MCF 10A (cell line): Measurements from ENCODE around the gene SGK1. TPM values are rescaled to one million over a fixed set of nuclear protein-coding genes. Genes with fewer than 3 reads are reported as not detected.

Experiments
- BruUV-seq: library from RNA; stranded (reverse); fragments of 400-500 nt; replicated peaks from 2 replicates; lab custom pipeline; 2021; lab: Mats Ljungman, UMichigan
- CTCF ChIA-PET: fragments of 300-600 bp; sonication (Branson Sonifier 250); formaldehyde crosslinking; extraction: SDS; loops from one replicate; lab custom pipeline; 2021; ENCODE audit warnings: antibody characterized with exemption, inconsistent platforms; lab: Yijun Ruan, JAX
- POLR2A ChIA-PET: fragments of 300-600, 350-650 bp; sonication (Branson Sonifier 250); formaldehyde crosslinking; extraction: SDS; loops from one replicate; lab custom pipeline; 2020; ENCODE audit warnings: antibody characterized with exemption, inconsistent platforms; lab: Yijun Ruan, JAX
- DNase-seq: peaks from one replicate; pipeline ENCODE4 v3.0.0-alpha.2; 2018; ENCODE audit not compliant: unreplicated experiment
- H3K27ac Mint-ChIP-seq: one replicate; pipeline ENCODE4 v1.8.0; 2022; ENCODE audit warnings: mild to moderate bottlenecking, low read depth, mixed read lengths; ENCODE audit not compliant: unreplicated experiment
- H3K27me3 Mint-ChIP-seq: one replicate; pipeline ENCODE4 v1.8.0; 2022; ENCODE audit warnings: mixed read lengths; ENCODE audit not compliant: insufficient read depth, unreplicated experiment
- H3K36me3 Mint-ChIP-seq: one replicate; pipeline ENCODE4 v1.8.0; 2022; ENCODE audit warnings: mild to moderate bottlenecking, moderate library complexity, mixed read lengths; ENCODE audit not compliant: insufficient read depth, unreplicated experiment
- H3K4me1 Mint-ChIP-seq: one replicate; pipeline ENCODE4 v1.8.0; 2022; ENCODE audit warnings: mixed read lengths; ENCODE audit not compliant: insufficient read depth, unreplicated experiment
- H3K4me3 Mint-ChIP-seq: one replicate; pipeline ENCODE4 v1.8.0; 2022; ENCODE audit warnings: mild to moderate bottlenecking, moderate library complexity, mixed read lengths; ENCODE audit not compliant: unreplicated experiment
- H3K9me3 Mint-ChIP-seq: one replicate; pipeline ENCODE4 v1.8.0; 2022; ENCODE audit warnings: mixed read lengths; ENCODE audit not compliant: unreplicated experiment
- intact Hi-C: fragments of 100-400 bp; cut with micrococcal nuclease; formaldehyde crosslinking; loops from 2 replicates; pipeline ENCODE4 v1.14.1; 2022
- total RNA-seq: library from RNA; stranded (reverse); gene quantifications from 2 replicates; pipeline ENCODE4 v1.2.3, GENCODE V29; 2022
- TF ChIP-seq, protein P1 (sequence below): fragments of 200-600 bp; IDR thresholded peaks from one replicate; pipeline ENCODE4 v1.8.0; 2022; ENCODE audit warnings: antibody characterized with exemption, mild to moderate bottlenecking; ENCODE audit not compliant: unreplicated experiment

SGK1 gene
- total RNA-seq, 1 experiment from 2014 or later = 30.8 TPM

DNA sequence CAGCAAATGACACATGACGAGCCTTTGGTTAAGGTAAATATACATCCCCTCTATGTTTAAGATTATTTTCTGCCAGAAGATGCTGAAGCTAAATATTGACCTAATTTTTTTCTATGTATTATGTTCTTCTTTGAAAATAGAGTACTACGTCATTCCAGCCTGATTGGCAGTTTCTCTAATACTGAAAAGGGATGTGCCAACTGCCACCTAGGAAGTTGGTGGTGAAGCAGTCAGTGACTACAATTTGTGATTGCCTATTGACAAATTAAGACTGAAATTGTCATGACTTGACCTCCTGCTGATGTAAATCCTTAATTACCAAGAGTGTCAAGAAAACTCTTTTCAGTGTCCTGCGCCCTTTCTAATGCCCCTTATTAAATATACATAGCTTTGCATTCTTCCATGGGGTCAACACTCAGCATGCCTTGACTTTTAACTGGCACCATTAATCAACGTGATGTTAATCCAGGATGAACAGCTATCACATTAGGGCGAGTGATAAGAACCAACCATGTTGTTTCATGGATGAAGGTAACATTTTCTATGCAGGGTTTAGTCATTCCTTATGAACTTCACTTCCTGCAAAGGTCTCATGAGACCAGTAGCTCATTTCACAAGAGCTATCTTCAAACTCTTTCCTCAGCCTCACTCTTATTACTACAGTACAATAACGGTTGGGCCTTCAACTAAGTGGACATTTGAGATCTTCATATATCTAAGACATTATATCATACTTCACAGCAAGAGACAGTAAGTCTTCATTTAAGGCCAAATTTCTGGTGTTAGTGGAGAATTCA, 22.5 kb upstream of the SGK1 start:
- POLR2A ChIA-PET = interaction anchor here (1.3 kb wide), 1 partner anchor 51 kb away, joined by 3 read pairs; no protein-coding TSS in a partner anchor
- Mint-ChIP-seq H3K4me1 (no peaks in the 10 kb centered on the region), H3K9me3 (no peaks in the 10 kb centered on the region), H3K27me3 (no peaks in the 10 kb centered on the region), H3K36me3 (no peaks in the 10 kb centered on the region), H3K27ac (no peak overlapping the region), H3K4me3 (no peak overlapping the region)
- TF ChIP-seq, protein P1, sequence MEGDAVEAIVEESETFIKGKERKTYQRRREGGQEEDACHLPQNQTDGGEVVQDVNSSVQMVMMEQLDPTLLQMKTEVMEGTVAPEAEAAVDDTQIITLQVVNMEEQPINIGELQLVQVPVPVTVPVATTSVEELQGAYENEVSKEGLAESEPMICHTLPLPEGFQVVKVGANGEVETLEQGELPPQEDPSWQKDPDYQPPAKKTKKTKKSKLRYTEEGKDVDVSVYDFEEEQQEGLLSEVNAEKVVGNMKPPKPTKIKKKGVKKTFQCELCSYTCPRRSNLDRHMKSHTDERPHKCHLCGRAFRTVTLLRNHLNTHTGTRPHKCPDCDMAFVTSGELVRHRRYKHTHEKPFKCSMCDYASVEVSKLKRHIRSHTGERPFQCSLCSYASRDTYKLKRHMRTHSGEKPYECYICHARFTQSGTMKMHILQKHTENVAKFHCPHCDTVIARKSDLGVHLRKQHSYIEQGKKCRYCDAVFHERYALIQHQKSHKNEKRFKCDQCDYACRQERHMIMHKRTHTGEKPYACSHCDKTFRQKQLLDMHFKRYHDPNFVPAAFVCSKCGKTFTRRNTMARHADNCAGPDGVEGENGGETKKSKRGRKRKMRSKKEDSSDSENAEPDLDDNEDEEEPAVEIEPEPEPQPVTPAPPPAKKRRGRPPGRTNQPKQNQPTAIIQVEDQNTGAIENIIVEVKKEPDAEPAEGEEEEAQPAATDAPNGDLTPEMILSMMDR = no peak
- intact Hi-C loops = no loop called here
- BruUV-seq = no TSS peak
- DNase-seq = no peak
- CTCF ChIA-PET = no interaction called here

GRCh38 chr6:134339216-134339615, 21.3 kb upstream of the SGK1 start:
- Mint-ChIP-seq H3K4me3 (no peak overlapping the region), H3K9me3 (no peaks in the 10 kb centered on the region), H3K27ac (no peak overlapping the region), H3K27me3 (no peaks in the 10 kb centered on the region), H3K4me1 (no peaks in the 10 kb centered on the region), H3K36me3 (no peaks in the 10 kb centered on the region)
- BruUV-seq = no TSS peak
- TF ChIP-seq, protein P1 = no peak
- intact Hi-C loops = no loop called here
- no peak for DNase-seq
- ChIA-PET CTCF (interaction anchor here (0.5 kb wide), 1 partner anchor 1157 kb away, joined by 3 read pairs; no protein-coding TSS in a partner anchor), POLR2A (no interaction called here)

DNA sequence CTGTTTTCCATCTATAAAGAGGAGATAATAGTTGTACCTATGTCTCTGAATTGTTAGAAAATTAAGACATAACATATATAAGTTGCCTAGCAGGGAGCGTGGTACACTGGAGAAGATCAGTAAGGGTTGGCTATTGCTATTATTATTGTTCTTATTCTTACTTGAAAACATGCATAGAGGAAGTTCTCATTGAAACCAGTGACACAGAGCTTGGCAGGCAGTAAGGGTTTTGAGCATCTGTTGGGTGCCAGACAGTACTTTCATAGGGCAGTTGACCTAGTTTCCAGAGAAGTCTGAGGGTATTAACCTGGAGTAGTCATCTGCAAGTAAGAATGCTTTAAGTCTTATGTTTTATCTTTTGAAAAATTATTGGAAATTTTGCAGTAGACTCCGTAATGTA, 13.3 kb upstream of the SGK1 start:
- H3K4me3 Mint-ChIP-seq = no peak overlapping the region
- TF ChIP-seq, protein P1 = no peak
- no peak for DNase-seq
- no peaks in the 10 kb centered on the region for H3K4me1 Mint-ChIP-seq
- peaks cover 4% of the 10 kb centered on the region for H3K9me3 Mint-ChIP-seq
- intact Hi-C loops = no loop called here
- POLR2A ChIA-PET = interaction anchor here (1.0 to 1.7 kb wide), 2 partner anchors 17 to 32 kb away, joined by 4 read pairs; no protein-coding TSS in a partner anchor
- BruUV-seq = no TSS peak
- CTCF ChIA-PET = no interaction called here
- H3K27me3 Mint-ChIP-seq = no peaks in the 10 kb centered on the region
- no peak overlapping the region for H3K27ac Mint-ChIP-seq
- no peaks in the 10 kb centered on the region for H3K36me3 Mint-ChIP-seq

GRCh38 chr6:134330555-134330954, 12.6 kb upstream of the SGK1 start:
- Mint-ChIP-seq H3K27me3 (no peaks in the 10 kb centered on the region), H3K9me3 (peaks cover 11% of the 10 kb centered on the region), H3K27ac (no peak overlapping the region), H3K36me3 (no peaks in the 10 kb centered on the region), H3K4me3 (no peak overlapping the region), H3K4me1 (no peaks in the 10 kb centered on the region)
- BruUV-seq = no TSS peak
- CTCF ChIA-PET = no interaction called here
- no peak for DNase-seq
- intact Hi-C loops = no loop called here
- TF ChIP-seq, protein P1 = no peak
- POLR2A ChIA-PET = interaction anchor here (1.7 kb wide), 1 partner anchor 18 kb away, joined by 4 read pairs; no protein-coding TSS in a partner anchor
